Natural killer cell (primary cell): ENCODE measurements around the gene UNK. TPM values are rescaled to one million over a fixed set of nuclear protein-coding genes. Genes with fewer than 3 reads are reported as not detected.
"Not testable (repeated sequence)": the region's sequence is repeated elsewhere in the genome, so short reads cannot be mapped to it uniquely, and the experiment has no call there.

ENCODE experiments used
- ATAC-seq, 3 donors: fragments of 150-1000 bp in 2 of 3; fragments of 200-7000 bp in 1 of 3; cut with Tn5 transposase; 1 replicate in 1 of 3; 2 replicates in 2 of 3; pipeline ENCODE4 v1.10.0; 2021; ENCODE audit warnings: mild to moderate bottlenecking in 2 of 3, moderate library complexity in 2 of 3
- DNase-seq, 2 donors: peaks; one replicate each; pipeline versions ENCODE4 v3.0.0 to v3.0.0-alpha.2; 2013 to 2021; ENCODE audit warnings: mixed read lengths in 1 of 2
- H3K27ac ChIP-seq: one replicate; pipeline ENCODE4 v1.5.1; 2013; ENCODE audit warnings: mild to moderate bottlenecking, low read length
- H3K27me3 ChIP-seq: one replicate; pipeline ENCODE4 v1.6.1; 2013; ENCODE audit warnings: low read length; ENCODE audit not compliant: control insufficient read depth, insufficient read depth
- H3K36me3 ChIP-seq: one replicate; pipeline ENCODE4 v1.6.1; 2013; ENCODE audit warnings: low read length; ENCODE audit not compliant: control insufficient read depth, insufficient read depth
- H3K4me1 ChIP-seq: one replicate; pipeline ENCODE4 v1.6.1; 2013; ENCODE audit warnings: low read length; ENCODE audit not compliant: control insufficient read depth, insufficient read depth
- H3K4me3 ChIP-seq: one replicate; pipeline ENCODE4 v1.5.1; 2013; ENCODE audit warnings: low read length
- H3K9me3 ChIP-seq: one replicate; pipeline ENCODE4 v1.6.1; 2013; ENCODE audit warnings: low read length; ENCODE audit not compliant: control insufficient read depth, insufficient read depth
- H3K27ac Mint-ChIP-seq, 2 donors: one replicate each; pipeline ENCODE4 v1.8.0; 2022; ENCODE audit warnings: mild to moderate bottlenecking in 2 of 2, mixed read lengths in 2 of 2, moderate library complexity in 1 of 2
- H3K27me3 Mint-ChIP-seq, 2 donors: one replicate each; pipeline ENCODE4 v1.8.0; 2022; ENCODE audit warnings: low read depth in 2 of 2, mixed read lengths in 2 of 2
- H3K36me3 Mint-ChIP-seq: one replicate; pipeline ENCODE4 v1.8.0; 2022; ENCODE audit warnings: mixed read lengths
- H3K4me1 Mint-ChIP-seq, 2 donors: one replicate each; pipeline ENCODE4 v1.8.0; 2022; ENCODE audit warnings: mixed read lengths in 2 of 2
- H3K4me3 Mint-ChIP-seq: one replicate; pipeline ENCODE4 v1.8.0; 2022; ENCODE audit warnings: mild to moderate bottlenecking, moderate library complexity, mixed read lengths
- H3K9me3 Mint-ChIP-seq, 2 donors: one replicate each; pipeline ENCODE4 v1.8.0; 2022; ENCODE audit warnings: mixed read lengths in 2 of 2
- CTCF ChIP-seq: fragments of 200-600 bp; IDR thresholded peaks from one replicate; pipeline ENCODE4 v1.8.0; 2022; ENCODE audit warnings: antibody characterized with exemption
- WGBS: methylation state at CpG from one replicate; pipeline ENCODE4 v1.1.7; 2013; ENCODE audit warnings: missing lambda C conversion rate; ENCODE audit not compliant: insufficient coverage; 5-methylcytosine and 5-hydroxymethylcytosine counted together
- intact Hi-C: fragments of 100-400 bp; cut with micrococcal nuclease; formaldehyde crosslinking; loops from one replicate; pipeline ENCODE4 v1.14.2; 2022
- total RNA-seq, 4 donors: library from RNA; stranded (reverse); fragments of 120-200 nt in 1 of 4; gene quantifications; one replicate each; pipeline versions ENCODE4 v1.2.3 to v1.2.4, GENCODE V29; 2013 to 2022

UNK gene
- total RNA-seq, 3 donors from 2014 or later (not counting 1 experiment from before 2014, with no cell fraction given): 44.2 to 51.3 (median 44.5) TPM

- Histone ChIP-seq H3K27me3 (no peaks in the 10 kb centered on the region), H3K36me3 (no peaks in the 10 kb centered on the region), H3K4me1 (peaks cover 21% of the 10 kb centered on the region), H3K4me3 (no peak overlapping the region), H3K9me3 (no peaks in the 10 kb centered on the region), H3K27ac (no peak overlapping the region)
- H3K4me3 Mint-ChIP-seq: no peak overlapping the region
- DNase-seq (no peak), ATAC-seq (no peak)
- intact Hi-C loops: no loop called here
- H3K4me1 Mint-ChIP-seq: peaks cover 10 to 11% of the 10 kb centered on the region in 2 donors
- H3K36me3 Mint-ChIP-seq: no peaks in the 10 kb centered on the region
- WGBS: 92% methylated on average over 23 of the region's 23 CpGs
- no peak overlapping the region for H3K27ac Mint-ChIP-seq
- H3K9me3 Mint-ChIP-seq: no peaks in the 10 kb centered on the region
- H3K27me3 Mint-ChIP-seq: no peaks in the 10 kb centered on the region
- TF ChIP-seq CTCF: no peak
These were observed 84.9 kb downstream of the UNK start for GRCh38 chr17:75869282-75870141.

- H3K4me1 ChIP-seq: peaks cover 15% of the 10 kb centered on the region
- H3K27me3 Mint-ChIP-seq, H3K9me3 ChIP-seq, H3K4me1 Mint-ChIP-seq, H3K27me3 ChIP-seq, H3K27ac Mint-ChIP-seq, H3K36me3 Mint-ChIP-seq, DNase-seq, H3K4me3 ChIP-seq, H3K36me3 ChIP-seq, H3K27ac ChIP-seq, H3K4me3 Mint-ChIP-seq, ATAC-seq, intact Hi-C loops, H3K9me3 Mint-ChIP-seq: not testable (repeated sequence)
- WGBS: 94% methylated on average over 10 of the region's 10 CpGs
These were observed 85.6 kb downstream of the UNK start for GRCh38 chr17:75870228-75870627.

- Mint-ChIP-seq H3K4me3 (no peak overlapping the region), H3K27ac (peak overlapping the region in 1 of 2 donors; percentile 31)
- H3K4me1 ChIP-seq: peaks cover 37% of the 10 kb centered on the region
These were observed 88.1 kb downstream of the UNK start for GRCh38 chr17:75872434-75873351.

More at GRCh38 chr17:75872434-75873351, 88.1 kb downstream of the UNK start:
- WGBS: 50% methylated on average over 13 of the region's 13 CpGs
- Histone ChIP-seq H3K9me3 (no peaks in the 10 kb centered on the region), H3K27me3 (peaks cover 12% of the 10 kb centered on the region), H3K4me3 (no peak overlapping the region), H3K36me3 (no peaks in the 10 kb centered on the region), H3K27ac (peak overlapping the region; percentile 43)
- no peak for TF ChIP-seq CTCF
- intact Hi-C loops: no loop called here
- peak; percentile 25 to 47 (median 37) for ATAC-seq
- Mint-ChIP-seq H3K4me1 (peaks cover 15 to 19% of the 10 kb centered on the region in 2 donors), H3K9me3 (no peaks in the 10 kb centered on the region), H3K27me3 (peaks cover 0 to 8% of the 10 kb centered on the region in 2 donors), H3K36me3 (no peaks in the 10 kb centered on the region)
- DNase-seq: peak in 1 of 2 donors; percentile 78
